HG02885 (cell line): Measurements from ENCODE around the gene CTXND1.
"Not testable (repeated sequence)": the region's sequence is repeated elsewhere in the genome, so short reads cannot be mapped to it uniquely, and the experiment has no call there.

ENCODE experiments used
- ATAC-seq: cut with Tn5 transposase; IDR thresholded peaks from one replicate; pipeline ENCODE4 v1.9.1; 2021; ENCODE audit warnings: mild to moderate bottlenecking; ENCODE audit not compliant: unreplicated experiment, poor library complexity

The CTXND1 gene

DNA sequence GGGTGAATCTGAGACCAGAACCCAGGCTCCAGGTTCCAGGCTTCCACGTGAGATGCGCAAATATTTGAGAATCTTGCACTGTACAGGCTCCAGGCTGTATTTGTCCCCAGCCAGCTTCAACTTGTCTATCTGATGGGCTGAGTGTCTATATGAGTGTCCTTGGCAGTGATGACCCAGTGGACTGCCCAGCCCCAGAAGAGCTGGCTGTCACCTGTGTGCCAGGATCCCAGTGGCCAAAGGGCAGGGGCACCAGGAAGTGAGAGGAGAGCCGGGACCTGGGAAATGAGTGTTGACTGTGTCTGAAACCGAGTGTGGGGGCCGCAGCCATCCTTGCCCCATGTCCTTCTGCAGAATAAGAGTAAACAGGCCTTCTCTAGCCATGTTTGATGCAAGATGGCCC lies 88.8 kb downstream of the CTXND1 start:
- no peak for ATAC-seq

- ATAC-seq, result no peak
Observed at GRCh38 chr15:80162059-80162554, 89.9 kb downstream of the CTXND1 start.

GRCh38 chr15:80161468-80162016 lies 90.5 kb downstream of the CTXND1 start:
- ATAC-seq, result no peak

DNA sequence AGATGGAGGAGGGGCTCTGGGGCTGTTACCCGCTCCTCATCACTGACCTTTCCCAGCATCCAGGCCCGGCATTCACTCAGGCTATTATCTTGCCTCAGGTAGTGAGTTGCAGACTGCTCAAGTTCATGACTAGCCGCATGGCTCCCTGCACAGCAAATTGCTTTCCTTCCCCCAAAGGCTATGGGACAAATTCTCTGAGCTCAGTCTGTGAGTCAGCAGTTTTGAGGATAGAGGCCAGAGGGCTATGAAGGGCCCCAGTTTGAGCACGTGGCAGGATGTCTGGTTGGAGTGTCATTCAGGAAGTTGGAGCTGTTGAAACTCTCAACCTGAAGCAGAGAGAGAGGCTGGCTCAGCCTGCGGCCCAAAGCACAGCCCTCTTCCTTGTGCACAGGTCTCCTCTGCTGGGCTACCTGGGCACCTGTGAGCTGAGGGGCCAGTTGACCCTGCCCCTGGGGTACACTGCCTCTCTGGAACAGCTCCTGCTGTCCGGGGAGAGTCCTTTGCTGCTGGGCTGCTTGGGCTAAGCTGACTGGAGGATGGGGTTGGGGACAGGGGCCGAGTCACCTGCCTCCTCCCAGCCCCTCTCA lies 91.3 kb downstream of the CTXND1 start:
- peak; percentile 83 for ATAC-seq

- no peak for ATAC-seq
Observed at GRCh38 chr15:80159811-80160569, 92.0 kb downstream of the CTXND1 start.

DNA sequence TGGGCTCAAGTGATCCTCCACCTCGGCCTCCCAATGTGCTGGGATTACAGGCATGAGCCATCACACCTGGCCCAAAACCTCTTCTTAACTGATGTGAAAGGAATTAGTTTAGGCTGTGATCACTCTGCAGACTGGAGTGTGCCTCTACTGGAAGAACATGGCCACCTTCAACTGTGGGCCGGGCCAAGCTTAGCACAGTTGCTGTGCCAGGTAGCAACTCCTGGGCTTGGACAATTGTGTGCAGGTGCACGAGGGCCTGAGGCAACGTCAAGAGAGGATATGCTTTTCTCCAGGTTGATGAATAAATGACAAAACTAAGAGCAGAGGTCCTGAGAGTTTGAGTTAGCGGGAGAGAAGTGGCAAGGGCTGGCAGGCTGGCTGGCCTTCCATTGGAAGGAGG lies 92.7 kb downstream of the CTXND1 start:
- ATAC-seq, result no peak

- no peak for ATAC-seq
Observed at GRCh38 chr15:80157215-80157614, 94.8 kb downstream of the CTXND1 start.

DNA sequence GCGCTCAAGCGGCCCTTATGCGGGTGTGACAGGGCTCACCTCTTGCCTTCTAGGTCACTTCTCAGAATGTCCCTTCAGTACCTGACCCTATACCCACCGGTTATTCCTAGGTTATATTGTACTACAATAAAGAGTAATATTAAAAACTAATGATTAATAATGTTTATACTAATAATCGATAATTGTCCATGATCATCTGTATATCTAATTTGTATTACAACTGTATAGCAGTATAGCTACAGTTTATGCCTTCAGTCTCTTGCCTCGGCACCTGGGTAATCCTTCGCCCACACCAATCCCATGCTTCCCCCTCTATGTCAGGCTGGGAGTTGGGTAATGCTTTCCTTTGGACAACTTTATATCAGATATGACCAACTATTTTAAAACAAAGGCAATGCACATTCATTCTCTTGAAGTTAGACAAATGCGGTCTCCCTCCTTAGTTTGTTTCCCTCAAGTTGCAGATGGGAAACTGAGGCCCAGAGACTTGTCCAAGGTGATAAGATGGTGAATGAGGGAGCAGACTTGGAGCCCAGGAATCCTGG lies 95.8 kb downstream of the CTXND1 start:
- no peak for ATAC-seq

DNA sequence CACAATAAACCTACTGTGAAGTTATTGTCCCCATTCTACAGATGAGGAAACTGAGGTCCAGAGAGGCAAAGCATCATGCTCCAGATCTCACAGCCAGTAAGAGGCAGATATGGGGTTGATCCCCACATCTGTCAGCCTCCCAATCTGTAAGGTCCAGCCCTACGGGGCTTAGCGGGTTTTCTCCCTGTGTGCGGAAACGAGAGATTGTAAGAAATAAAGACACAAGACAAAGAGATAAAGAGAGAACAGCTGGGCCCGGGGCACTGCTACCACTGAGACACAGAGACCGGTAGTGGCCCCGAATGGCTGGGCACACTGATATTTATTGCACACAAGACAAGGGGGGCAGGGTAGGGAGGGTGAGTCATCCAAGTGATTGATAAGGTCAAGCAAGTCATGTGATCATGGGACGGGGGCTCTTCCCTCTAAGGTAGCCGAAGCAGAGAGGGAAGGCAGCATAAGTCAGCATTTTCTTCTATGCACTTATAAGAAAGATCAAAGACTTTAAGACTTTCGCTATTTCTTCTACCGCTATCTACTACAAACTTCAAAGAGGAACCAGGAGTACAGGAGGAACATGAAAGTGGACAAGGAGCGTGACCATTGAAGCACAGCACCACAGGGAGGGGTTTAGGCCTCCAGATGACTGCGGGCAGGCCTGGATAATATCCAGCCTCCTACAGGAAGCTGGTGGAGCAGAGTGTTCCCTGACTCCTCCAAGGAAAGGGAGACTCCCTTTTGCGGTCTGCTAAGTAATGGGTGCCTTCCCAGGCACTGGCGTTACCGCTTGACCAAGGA lies 96.4 kb downstream of the CTXND1 start:
- ATAC-seq, result not testable (repeated sequence)

GRCh38 chr15:80155001-80155377 lies 97.0 kb downstream of the CTXND1 start:
- no peak for ATAC-seq

DNA sequence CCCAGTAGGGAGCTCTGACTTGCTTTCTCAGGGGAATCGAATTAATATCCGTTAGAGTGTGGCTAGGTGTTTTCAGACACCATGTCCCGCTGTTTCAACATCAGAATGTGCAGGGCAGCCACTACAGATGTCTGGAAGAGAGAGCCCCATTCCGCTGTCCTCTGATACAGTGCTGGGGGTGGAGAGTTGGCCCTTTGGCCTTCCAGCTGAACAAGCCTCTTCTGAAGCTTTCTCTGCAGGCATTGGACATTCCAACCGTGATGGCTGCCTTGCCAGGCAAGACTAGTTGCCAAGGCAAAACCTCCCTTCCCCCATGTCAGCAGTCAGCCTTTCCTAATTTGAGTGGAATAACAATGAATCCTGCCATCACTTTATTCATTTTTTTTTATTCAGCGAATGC lies 97.7 kb downstream of the CTXND1 start:
- ATAC-seq, result no peak

- ATAC-seq, result no peak
Observed at GRCh38 chr15:80153900-80154299, 98.1 kb downstream of the CTXND1 start.

DNA sequence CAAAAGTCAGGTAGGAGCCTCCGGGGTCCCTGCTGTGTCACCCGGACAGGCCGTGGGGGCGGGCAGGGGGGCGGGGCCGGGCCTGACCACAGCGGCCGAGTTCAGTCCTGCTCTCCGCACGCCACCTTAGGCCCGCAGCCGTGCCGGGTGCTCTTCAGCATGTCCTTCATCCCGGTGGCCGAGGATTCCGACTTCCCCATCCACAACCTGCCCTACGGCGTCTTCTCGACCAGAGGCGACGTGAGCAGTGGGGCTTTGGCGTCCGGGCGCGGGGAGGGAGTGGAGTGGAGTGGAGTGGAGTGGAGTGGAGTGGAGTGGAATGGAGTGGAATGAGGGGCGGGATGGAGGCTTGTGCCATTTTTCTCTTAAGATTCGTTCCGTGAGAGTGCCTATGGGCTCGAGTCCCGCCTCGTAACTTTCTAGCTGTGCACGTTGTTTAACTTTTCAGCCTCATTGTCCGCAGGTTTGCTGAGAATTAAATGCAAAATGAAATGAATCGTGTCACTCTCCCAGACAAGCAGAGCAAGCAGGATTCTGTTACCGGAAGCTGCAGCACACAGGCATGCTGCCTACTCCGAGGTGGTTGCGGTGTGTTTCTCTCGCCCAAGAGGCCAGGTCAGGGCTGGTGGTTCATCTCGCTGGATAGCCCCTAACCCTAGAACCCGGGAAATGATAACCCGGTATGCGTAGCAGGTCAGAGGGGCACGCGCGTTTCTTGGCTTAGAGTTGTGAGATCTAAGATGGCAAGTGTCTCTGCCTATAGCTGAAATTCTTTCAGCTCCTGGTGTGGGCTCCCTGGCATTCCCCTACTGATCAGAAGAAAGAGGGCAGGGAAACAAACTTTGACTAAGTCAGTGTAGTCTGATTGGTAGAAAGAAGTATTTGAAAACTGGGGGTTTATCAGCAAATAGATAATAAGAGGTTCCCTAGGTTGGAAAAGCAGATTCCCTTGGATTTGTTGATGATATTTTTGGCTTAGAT lies 98.8 kb downstream of the CTXND1 start, which contains the start of gene FAH:
FAH (plus strand) TSS at position 104 of the 981 bp plus-strand sequence; CDS start at position 160, 56 bp downstream.
- ATAC-seq, result peak; percentile 62

- peak; percentile 73 for ATAC-seq
Observed at GRCh38 chr15:80152180-80152895, 99.7 kb downstream of the CTXND1 start.

DNA sequence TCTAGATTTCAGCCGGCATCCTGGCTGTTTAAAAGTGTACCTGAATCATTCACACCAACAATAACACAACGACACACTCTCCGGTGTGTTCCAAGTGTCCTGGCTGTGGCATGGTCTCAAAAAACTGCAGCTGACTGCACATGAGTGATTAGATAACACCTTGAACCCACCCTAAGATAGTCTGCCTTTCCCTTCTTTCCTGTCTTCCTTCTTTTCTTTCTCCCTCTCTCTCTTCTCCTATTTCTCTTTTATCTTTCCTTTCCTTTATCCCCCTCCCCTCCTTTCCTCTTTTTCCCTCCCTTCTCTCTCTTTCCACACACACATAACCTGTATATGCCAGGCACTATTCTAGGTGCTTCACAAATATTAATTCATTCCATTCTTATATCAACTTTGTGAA lies 100.4 kb downstream of the CTXND1 start:
- ATAC-seq, result no peak

GRCh38 chr15:80151148-80151547 lies 100.9 kb downstream of the CTXND1 start:
- no peak for ATAC-seq
